Islet precursor cell (in vitro differentiated cells): ENCODE data around the gene RHD.
A peak's percentile ranks its signal among the peaks of the same experiment; 100 is the strongest.
"Not testable (repeated sequence)": the region's sequence is repeated elsewhere in the genome, so short reads cannot be mapped to it uniquely, and the experiment has no call there.

ENCODE experiments used
- DNase-seq: peaks from one replicate; pipeline ENCODE4 v3.0.0-alpha.2; 2018

The RHD gene

DNA sequence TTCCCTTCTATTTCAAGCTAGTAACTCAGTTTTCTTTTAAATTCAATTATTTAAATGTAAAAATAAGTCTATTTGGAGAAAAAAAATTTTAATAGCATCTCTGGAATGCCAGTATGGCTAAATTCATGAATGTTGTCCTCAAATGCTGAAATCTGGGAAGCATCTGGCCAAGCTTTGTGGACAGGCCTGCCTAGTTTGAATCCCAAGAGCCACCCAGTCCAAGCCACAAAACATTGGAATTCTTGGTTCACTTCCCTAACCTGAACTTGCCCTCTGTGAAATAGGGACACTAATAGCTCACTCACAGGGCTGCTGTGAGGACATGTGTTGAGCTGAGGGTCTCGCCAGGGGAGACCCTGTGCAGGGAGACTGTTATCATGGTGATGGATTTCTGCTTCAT lies 37.2 kb downstream of the RHD start:
- DNase-seq: not testable (repeated sequence)

DNA sequence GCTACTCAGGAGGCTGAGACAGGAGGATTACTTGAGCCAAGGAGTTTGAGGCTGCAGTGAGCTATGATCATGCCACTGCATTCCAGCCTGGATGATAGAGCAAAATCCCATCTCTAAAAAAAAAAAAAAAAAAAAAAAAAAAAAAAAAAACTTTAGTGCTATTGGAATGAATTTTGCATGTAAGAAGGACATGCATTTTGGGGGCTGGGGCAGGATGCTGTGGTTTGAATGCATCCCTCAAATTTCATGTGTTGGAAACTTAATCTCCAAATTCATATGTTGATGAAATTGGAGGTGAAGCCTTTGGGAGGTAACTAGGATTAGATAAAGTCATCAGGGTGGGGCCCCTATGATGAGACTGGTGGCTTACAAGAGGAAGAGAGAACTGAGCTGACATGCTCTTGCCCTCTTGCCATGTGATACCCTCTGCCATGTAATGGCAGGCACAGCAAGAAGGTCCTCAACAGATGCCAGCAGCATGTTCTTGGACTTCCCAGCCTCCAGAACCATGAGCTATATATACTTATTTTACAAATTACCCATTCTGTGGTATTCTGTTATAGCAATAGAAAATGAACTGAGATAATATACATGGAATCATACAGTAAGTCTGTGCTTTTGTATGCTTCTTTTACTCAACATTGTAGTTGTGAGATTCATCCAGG lies 40.6 kb downstream of the RHD start:
- DNase-seq: not testable (repeated sequence)

DNA sequence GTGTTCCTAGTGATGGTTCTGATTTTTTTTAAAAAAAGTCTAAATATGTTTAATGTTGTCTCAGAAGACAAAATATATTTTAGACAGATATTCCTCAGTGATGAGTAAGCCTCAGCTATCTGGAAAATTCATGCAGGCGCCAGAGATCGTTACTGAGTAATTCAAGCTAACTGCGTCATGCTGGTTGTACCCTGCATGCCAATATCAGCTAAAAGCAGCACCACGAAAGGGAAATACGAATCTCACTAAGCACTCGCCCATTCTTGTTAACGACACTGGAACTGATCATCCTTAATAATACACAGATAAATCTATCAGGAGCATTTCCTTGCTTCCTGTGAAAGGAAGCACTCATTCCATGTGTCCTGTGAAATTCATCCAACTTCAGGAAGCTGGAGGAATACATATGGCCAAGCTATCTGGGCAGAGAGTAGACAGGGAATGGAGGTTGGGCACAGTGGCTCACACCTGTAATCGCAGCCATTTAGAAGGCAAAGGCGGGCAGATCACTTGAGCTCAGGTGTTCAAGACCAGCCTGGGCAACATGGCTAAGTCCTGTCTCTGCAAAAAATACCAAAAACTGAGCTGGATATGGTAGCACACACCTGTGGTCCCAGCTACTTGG lies 48.1 kb downstream of the RHD start:
- DNase-seq: not testable (repeated sequence)

DNA sequence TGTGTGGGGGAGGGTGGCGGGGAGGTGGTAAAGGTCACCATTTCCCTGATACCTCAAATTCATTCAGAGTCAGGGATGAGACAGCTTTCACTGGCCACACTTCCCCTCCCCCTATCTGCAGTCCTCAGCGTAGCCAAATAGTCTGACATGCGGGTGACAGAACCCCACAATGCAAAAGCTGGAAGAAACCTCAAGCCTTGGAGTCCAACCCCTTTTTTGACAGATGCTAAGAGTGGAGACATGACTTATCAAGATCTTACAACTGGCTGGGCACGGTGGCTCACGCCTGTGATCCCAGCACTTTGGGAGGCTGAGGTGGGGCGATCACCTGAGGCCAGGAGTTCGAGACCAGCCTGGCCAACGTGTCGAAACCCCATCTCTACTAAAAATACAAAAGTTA lies 49.8 kb downstream of the RHD start:
- DNase-seq: not testable (repeated sequence)

DNA sequence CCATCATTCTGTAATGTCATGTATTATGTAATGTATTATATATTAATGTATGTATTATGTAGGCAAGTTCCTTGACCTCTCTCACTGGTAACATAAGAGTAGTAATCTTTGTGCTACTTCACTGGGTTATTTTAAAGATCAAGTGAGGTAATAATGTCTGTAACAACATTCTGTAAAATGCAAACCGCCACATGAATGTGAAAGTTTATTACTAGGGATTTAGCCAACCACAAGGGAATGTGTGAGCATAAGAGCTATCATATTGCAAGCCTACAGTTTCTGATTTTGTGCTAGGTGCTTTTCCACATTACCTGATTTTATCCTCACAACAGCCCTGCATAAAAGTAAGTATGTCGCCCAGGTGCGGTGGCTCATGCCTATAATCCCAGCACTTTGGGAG lies 52.1 kb downstream of the RHD start:
- not testable (repeated sequence) for DNase-seq

DNA sequence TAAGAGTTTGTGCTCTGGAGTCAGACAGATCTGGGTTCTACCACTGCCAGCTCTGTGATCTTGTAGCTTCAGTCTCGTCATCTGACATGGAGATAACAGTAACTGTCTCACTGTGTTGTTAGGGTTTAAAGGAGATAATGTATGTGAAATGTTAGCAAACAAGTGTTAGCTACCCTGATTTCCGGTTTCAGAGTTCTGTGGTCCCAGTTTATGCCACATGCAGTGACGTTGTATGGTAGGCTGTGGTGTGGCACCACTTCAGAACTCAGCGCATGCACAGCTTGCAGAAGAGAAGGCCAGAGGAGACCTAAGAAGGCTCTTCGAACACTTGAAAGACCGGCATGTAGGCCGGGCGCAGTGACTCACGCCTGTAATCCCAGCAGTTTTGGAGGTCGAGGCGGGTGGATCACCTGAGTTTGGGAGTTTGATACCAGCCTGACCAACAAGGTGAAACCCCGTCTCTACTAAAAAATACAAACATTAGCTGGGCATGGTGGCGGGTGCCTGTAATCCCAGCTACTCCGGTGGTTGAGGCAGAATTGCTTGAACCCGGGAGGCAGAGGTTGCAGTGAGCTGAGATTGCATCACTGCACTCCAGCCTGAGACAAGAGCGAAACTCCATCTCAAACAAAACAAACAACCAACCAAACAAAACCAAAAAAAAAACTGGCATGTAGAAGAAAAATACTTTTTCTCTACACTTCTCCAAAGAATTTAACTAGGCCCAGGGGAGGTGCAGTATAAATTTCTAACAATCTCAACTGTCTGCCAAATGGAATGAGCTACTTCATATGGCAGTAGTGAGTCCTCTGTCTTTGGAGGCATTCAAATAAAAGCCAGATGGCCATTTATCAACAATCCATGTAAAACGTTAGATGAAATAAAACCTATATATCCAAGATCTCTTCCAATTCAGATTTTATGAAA lies 55.8 kb downstream of the RHD start:
- not testable (repeated sequence) for DNase-seq

DNA sequence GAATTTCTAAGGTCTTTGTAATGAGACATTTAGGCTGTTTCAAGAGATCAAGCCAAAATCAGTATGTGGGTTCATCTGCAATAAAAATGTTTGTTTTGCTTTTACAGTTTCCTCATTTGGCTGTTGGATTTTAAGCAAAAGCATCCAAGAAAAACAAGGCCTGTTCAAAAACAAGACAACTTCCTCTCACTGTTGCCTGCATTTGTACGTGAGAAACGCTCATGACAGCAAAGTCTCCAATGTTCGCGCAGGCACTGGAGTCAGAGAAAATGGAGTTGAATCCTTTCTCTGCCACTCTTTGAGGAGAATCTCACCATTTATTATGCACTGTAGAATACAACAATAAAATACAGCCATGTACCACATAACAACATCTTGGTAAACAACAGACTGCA lies 56.5 kb downstream of the RHD start:
- not testable (repeated sequence) for DNase-seq

DNA sequence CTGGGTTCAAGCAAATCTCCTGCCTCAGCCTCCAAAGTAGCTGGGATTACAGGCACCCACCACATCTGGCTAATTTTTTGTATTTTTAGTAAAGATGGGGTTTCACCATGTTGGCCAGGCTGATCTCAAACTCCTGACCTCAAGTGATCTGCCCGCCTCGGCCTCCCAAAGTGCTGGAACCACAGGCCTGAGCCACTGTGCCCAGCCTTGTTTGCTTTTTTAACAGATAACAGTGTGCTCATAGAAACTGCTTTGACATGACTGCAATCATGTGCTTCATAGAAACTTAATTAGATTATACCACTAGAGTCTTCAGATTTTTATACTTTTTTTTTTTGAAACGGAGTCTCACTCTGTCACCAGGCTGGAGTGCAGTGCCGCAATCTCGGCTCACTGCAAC lies 57.0 kb downstream of the RHD start:
- DNase-seq: not testable (repeated sequence)

DNA sequence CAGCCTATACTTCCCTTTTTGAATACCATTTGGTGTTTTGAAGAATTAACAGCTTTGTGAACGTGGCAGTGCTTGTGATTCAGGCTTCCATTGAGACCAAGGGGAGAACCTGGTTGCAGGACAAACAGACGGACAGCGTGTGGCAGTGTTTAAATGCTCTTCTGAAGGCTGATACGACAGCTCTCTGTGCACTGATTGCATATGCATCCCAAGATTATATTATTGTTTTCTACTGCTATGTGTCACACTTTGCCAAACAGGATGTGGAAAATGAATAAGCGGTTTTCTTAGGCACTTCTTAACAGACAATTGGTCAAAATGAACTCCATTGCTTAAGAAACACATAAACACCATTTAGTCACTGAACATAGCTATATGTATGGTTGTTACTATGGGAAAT lies 57.6 kb downstream of the RHD start:
- not testable (repeated sequence) for DNase-seq

DNA sequence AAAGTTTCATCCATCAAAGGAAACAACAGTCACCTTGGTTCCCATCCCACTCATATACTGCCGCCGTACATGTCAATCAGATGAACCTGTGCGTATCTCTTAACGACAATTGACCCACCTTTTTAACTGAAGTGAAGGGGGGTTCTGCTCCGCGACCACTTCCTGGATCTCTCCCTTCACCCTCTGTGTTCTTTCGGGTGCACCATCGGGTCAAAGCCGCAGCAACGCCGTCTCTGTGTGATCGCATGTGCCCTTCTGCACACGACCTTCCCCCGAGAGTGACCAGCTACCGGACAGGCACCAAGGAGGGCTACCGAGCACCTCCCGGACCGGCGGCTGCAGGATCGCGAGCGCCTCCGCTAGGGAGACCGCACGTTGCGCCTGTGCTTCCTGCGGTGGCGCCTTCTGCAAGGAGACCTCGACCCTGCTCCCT lies 64.6 kb downstream of the RHD start:
- peak; percentile 56 for DNase-seq

DNA sequence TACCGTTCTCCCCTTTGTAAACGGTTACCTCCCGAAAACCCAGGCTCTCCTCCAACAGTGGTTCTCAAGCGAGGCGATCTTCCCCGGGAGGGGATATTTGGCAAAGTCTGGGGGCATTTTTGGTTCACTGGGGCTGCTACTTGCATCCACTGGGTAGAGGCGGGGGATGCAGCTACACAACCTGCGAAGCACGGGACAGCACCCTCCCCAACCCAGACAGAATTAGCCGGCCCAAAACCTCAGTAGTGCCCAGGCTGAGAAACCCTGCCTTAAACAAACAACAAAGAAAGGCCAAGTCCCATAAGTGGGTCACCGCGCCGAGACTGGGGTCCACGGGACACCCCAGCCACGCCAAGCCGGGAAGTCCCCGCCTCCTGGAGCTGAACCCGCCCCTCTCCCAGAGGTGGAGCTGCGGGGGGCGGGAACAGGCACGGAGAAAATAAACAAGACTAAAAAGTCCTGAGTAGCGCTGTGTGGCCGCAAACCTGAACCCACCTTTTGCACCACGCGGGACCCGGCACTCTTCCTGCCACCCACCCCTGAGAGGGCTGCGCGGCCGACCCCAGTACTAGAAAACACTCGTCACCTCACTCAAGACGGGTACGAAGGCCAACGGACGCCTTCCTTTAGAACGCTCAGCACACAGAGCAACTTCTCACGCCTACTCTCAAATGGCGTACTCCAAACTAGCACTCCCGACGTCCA lies 65.3 kb downstream of the RHD start:
- not testable (repeated sequence) for DNase-seq

DNA sequence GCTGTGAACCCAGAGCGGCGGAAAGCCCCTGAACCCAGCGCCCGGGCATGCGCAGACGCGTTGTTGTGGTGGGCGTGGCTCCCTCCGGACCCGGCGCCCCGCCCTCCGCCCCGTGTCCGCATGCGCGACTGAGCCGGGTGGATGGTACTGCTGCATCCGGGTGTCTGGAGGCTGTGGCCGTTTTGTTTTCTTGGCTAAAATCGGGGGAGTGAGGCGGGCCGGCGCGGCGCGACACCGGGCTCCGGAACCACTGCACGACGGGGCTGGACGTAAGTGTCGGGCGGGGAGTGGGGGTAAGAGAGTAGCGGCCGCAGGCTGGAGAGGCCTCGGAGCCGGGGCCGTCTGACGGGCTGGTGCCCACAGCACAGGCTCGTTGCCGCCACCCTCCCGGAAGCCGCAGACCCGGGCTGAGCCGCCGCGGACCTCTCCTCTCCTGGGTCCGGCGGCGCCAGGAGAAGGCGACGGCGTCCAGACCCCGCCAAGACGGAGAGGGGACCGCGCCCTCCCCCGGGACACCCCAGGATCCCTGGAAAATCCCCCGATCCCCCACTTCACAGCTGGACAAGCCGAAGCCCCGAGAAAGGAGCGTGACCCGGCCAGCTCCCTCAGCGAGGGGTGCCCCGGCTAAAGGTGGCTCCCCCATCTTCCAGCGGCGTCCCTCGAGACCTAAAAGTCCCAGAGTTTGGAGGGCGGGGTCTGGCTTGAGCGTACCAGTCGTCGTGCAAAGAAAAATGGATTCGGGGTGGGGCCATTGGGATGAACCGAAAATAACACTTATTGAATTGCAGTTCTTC lies 66.1 kb downstream of the RHD start, which contains the start of gene TMEM50A:
TSS of gene TMEM50A (plus strand) at position 147 of the 794 bp plus-strand sequence. CDS start 2,153 bp downstream, outside the sequence.
- peak; percentile 96 for DNase-seq

DNA sequence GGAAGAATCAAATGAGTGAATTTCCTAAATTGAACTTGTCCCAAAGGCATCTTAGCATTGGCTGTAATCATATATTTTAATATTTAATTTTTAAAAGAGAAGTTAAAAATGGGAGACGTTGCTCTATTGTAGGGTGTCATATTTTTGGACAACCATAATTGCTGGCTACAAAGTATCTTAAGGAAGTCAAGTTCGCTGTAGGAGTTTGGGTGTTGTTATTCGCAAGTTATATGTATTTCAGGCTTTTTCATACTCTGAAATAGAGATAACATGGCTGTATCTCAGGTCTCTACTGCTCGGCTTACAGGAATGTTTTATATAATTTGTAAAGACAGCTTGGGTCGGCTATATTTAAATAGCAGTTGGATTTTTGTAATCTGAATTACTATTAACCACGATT lies 66.7 kb downstream of the RHD start:
- DNase-seq: no peak

DNA sequence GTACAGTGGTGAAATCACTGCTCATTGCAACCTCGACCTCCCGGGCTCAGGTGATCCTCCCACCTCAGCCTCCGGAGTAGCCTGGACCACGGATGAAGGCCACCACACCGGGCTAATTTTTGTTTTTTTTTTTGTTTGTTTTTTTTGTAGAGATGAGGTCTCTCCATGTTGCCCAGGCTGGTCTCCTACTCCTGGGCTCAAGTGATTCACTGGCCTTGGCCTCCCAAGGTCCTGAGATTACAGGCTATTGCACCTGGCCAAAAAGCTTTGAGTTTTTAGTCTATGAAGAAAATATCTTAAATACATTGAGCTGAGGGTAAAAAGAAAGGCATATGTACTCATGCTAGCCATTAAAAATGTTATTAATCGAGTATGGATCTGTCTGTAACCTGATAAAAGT lies 69.4 kb downstream of the RHD start:
- DNase-seq: no peak

DNA sequence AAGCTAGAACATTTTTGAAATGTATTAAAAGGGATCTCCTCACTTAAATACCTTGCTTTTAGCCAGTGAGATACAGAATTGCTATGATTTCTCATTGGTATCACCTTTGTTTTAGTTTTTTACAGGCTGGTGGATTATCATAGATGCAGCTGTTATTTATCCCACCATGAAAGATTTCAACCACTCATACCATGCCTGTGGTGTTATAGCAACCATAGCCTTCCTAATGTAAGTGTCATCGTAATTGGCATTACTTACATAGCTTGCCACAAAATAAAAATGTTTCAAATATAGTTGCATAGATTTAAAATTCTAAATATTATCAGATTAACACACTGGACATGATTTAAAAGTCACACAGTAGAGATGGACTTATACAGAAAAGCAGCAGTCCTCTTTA lies 70.5 kb downstream of the RHD start:
- DNase-seq: no peak

DNA sequence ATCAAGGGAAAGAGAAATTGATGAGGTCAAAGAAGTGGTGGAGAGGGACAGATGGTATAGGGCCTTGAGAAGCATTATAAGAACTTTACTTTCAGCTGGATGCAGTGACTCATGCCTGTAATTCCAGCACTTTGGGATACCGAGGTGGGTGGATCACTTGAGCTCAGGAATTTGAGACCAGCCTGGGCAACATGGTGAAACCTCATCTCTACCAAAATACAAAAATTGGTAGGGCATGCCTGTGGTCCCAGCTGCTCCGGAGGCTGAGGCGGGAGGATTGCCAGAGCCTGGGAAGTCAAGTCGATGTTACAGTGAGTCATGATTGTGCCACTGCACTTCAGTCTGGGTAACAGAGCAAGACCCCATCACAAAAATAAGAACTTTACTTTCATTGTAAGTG lies 71.6 kb downstream of the RHD start:
- peak; percentile 58 for DNase-seq

DNA sequence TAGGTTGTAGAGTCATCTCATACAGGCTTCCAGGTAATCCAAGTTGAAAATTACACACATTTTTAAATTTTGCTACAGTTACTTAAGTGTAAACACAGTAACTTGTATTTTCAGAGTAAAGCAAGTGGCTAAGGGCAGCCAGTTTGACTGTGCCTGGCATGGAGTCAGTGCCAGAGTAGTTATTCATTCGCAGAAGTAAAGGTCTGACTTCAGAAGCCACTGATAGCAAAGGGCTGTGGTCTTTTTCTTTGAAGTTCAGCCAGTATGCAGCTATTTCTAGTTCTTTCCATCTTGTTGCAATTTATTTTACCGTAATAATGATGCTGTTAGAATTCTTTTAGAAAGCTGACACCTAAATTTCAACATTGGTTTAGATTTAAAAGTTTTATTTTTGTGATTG lies 75.2 kb downstream of the RHD start:
- DNase-seq: no peak

DNA sequence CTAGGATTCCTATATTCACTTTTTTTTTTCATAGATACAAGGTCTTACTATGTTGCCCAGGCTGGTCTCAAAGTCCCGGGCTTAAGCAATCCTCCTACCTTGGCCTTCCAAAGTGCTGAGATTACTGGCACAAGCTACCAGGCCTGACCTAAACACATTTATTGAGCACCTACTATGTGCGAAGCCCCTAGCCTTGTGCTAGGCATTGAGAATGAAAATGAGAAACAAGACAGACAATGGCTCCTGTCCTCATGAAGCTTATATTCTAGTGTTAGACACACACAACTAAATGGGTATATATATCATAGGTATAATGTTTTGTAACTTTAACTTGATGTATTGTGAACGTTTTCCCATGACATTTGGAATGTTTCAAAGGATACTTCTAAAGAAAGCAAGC lies 77.3 kb downstream of the RHD start:
- DNase-seq: no peak

DNA sequence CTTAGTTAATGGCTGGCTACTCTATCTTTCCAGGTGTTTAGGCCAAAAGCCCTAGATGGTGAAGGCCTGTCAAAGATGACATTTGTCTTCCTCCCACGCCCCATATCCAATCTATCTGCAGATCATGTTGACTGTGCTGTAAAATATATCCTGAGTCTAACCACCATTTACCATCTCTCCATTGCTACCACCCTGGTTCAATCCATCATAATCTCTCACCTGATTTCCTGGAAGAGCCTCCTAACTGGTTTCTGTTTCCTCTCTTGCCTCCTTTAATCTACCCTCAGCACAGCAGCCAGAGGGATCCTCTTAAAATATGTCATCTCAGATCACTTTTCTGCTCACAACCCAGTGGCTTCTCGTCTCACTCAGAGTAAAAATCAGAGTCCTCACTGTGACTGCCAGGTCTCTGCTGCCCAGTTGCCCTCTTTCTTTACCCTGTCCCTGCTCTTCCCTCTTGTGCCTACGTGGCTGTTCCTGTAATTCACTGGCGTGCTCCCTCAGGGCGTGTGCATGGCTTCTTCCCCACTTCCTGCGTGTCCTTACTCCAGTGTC lies 83.6 kb downstream of the RHD start:
- DNase-seq: no peak

DNA sequence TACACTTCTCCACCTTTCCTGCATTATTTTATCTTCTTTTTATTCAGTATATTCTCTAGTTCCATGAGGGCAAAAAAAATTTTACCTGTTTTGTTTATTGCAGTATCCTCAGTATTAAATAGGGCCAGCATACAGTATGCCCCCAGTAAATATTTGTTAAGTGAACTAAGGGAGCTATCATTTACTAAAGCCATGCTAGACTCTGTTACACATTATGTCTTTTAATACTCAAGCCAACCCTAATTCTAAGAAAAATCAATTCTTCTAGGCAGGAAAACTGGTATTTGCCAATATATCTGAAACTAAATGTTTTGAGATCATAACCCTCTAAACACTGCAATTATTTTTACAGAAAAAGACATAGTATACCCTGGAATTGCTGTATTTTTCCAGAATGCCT lies 84.1 kb downstream of the RHD start:
- no peak for DNase-seq

DNA sequence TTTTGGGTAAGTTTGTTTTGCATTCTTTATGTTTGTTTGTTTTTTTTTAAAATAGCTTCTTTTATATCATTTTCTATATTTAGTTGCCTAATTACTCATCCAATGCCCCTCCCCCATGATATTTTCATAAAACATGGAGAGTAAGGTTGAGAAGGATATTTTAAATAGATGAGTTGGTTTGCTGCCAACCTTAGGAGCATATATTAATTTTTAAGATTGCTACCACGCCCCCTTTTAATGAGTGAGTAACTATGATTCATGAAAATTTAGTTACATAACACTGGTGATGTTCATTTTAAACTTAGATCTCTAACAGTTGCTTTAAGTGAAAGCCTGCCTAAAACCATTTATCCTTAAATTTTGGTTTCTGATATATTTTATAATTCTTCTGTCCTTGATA lies 84.5 kb downstream of the RHD start:
- no peak for DNase-seq
